GM12878 (cell line): Measurements from ENCODE around the gene MSH3. TPM values are rescaled to one million over a fixed set of nuclear protein-coding genes. Genes with fewer than 3 reads are reported as not detected.

Experiments used
- ATAC-seq: fragments of 200-7000 bp; cut with Tn5 transposase; 3 replicates; pipeline ENCODE4 v1.9.1; 2020; ENCODE audit warnings: mild to moderate bottlenecking, moderate library complexity
- BruUV-seq: library from RNA; stranded (reverse); fragments of 400-500 nt; replicated peaks from 2 replicates; lab custom pipeline; 2021; lab: Mats Ljungman, UMichigan
- CTCF ChIA-PET: fragments of 300-600 bp; sonication (Branson Sonifier 250); formaldehyde crosslinking; extraction: SDS; loops from one replicate; lab custom pipeline; 2021; ENCODE audit warnings: inconsistent platforms; lab: Yijun Ruan, JAX
- POLR2A ChIA-PET: fragments of 350-600 bp; formaldehyde crosslinking; extraction: SDS; loops from one replicate; lab custom pipeline; 2021; ENCODE audit warnings: inconsistent platforms; lab: Charles Lee
- RAD21 ChIA-PET: fragments of 300-600 bp; sonication (Branson Sonifier 250); formaldehyde crosslinking; loops from one replicate; lab custom pipeline; 2023; ENCODE audit warnings: antibody characterized with exemption; ENCODE audit not compliant: unreplicated experiment; lab: Charles Lee
- SMC1A ChIA-PET: fragments of 300-600 bp; sonication (Branson Sonifier 250); formaldehyde crosslinking; loops from one replicate; lab custom pipeline; 2023; ENCODE audit not compliant: unreplicated experiment, uncharacterized antibody; lab: Charles Lee
- DNase-seq: peaks from one replicate; pipeline ENCODE4 v3.0.0-alpha.2; 2011; ENCODE audit warnings: low read depth, low spot score
- FAIRE-seq: peaks from 3 replicates; lab custom pipeline; 2011; peaks lifted over from hg19 to GRCh38; lab: Jason Lieb, UNC
- H2AFZ ChIP-seq: 2 replicates; pipeline ENCODE4 v1.6.0; 2011; ENCODE audit warnings: low read depth, low read length, control low read depth; ENCODE audit not compliant: control insufficient read depth
- H3K27ac ChIP-seq: 2 replicates; pipeline ENCODE4 v1.5.1; 2011; ENCODE audit warnings: control low read depth; ENCODE audit not compliant: control insufficient read depth, insufficient read depth
- H3K27me3 ChIP-seq, 2 experiments: replicated peaks in 1 of 2; 2 replicates each; pipeline versions ENCODE4 v1.6.0 to v1.6.1; 2011; ENCODE audit warnings: low read length in 1 of 2; ENCODE audit not compliant: control insufficient read depth in 2 of 2, insufficient read depth in 2 of 2
- H3K36me3 ChIP-seq, 2 experiments: 2 replicates each; pipeline ENCODE4 v1.5.1; 2011; ENCODE audit warnings: low read length in 1 of 2; ENCODE audit not compliant: control insufficient read depth in 2 of 2, insufficient read depth in 2 of 2
- H3K4me1 ChIP-seq: 2 replicates; pipeline ENCODE4 v1.6.1; 2011; ENCODE audit warnings: mild to moderate bottlenecking, low read length, moderate library complexity, mixed read lengths; ENCODE audit not compliant: control insufficient read depth, insufficient read depth
- H3K4me2 ChIP-seq: 2 replicates; pipeline ENCODE4 v1.6.0; 2011; ENCODE audit warnings: control low read depth; ENCODE audit not compliant: control insufficient read depth, insufficient read depth
- H3K4me3 ChIP-seq: fragments of 200-600 bp; sonication (generic); 2 replicates; pipeline ENCODE4 v1.5.1; 2016
- H3K79me2 ChIP-seq: 2 replicates; pipeline ENCODE4 v1.6.0; 2011; ENCODE audit warnings: low read length; ENCODE audit not compliant: control insufficient read depth, insufficient read depth
- H3K9ac ChIP-seq: 2 replicates; pipeline ENCODE4 v1.8.0; 2011; ENCODE audit warnings: low read length, control low read depth, mixed read lengths; ENCODE audit not compliant: control insufficient read depth, insufficient read depth
- H3K9me3 ChIP-seq: replicated peaks from 3 replicates; pipeline ENCODE4 v1.5.1; 2011; ENCODE audit warnings: mild to moderate bottlenecking, low read length; ENCODE audit not compliant: control insufficient read depth, insufficient read depth
- H4K20me1 ChIP-seq: 2 replicates; pipeline ENCODE4 v1.6.0; 2011; ENCODE audit not compliant: control insufficient read depth, insufficient read depth
- EZH2 ChIP-seq: IDR thresholded peaks from 2 replicates; pipeline ENCODE4 v1.6.1; 2012; ENCODE audit warnings: low read depth, mild to moderate bottlenecking, control low read depth, inconsistent platforms, low read length, borderline replicate concordance; ENCODE audit not compliant: control insufficient read depth
- NR2C2 ChIP-seq: IDR thresholded peaks from 2 replicates; pipeline ENCODE4 v1.6.1; 2011; ENCODE audit warnings: borderline replicate concordance, low read depth; ENCODE audit not compliant: control insufficient read depth, insufficient read length
- SPI1 ChIP-seq: IDR thresholded peaks from 2 replicates; pipeline ENCODE4 v1.6.1; 2011; ENCODE audit warnings: low read depth, mild to moderate bottlenecking, low read length, moderate library complexity, borderline replicate concordance; ENCODE audit not compliant: insufficient read depth
- WGBS: methylation state at CpG from one replicate; pipeline ENCODE4 v1.1.6; 2016; ENCODE audit warnings: low lambda C conversion rate; ENCODE audit not compliant: insufficient replicate concordance, insufficient coverage; ENCODE audit errors: missing lambda C conversion rate; 5-methylcytosine and 5-hydroxymethylcytosine counted together
- in situ Hi-C: fragments of 300-500 bp; cut with MboI; formaldehyde crosslinking; loops from 9 replicates; pipeline ENCODE4 v1.14.3; 2018; ENCODE audit warnings: mixed read lengths
- intact Hi-C: fragments of 100-400 bp; cut with micrococcal nuclease; formaldehyde crosslinking; loops from one replicate; pipeline ENCODE4 v1.14.2; 2022; ENCODE audit not compliant: unreplicated experiment
- polyA plus RNA-seq, 11 experiments: library from polyadenylated mRNA; depleted of rRNA in 4 of 11; unstranded in 6 of 11; stranded (reverse) in 5 of 11; fragments of >200 nt; fragmentation: Nextera tagmentation in 4 of 11; fragmentation: Illumina TruSeq in 1 of 11; extraction: Ambion mirVana in 4 of 11; extraction: Trizol in 1 of 11; gene quantifications; 1 replicate in 1 of 11; 2 replicates in 10 of 11; pipeline versions ENCODE4 v1.2.1 to v1.2.3, GENCODE V29; 2011 to 2016; ENCODE audit warnings: inconsistent platforms in 2 of 11, missing spikeins in 2 of 11, low read depth in 1 of 11
- total RNA-seq, 4 experiments: library from RNA; depleted of rRNA in 3 of 4; stranded (reverse); fragments of >200 nt in 3 of 4; fragmentation: Illumina TruSeq in 1 of 4; extraction: Trizol in 1 of 4; gene quantifications; 2 replicates each; pipeline versions ENCODE4 v1.2.1 to v1.2.3, GENCODE V29; 2013 to 2021
- TF ChIP-seq, protein P1 (sequence below): fragments of 450-650 bp; IDR thresholded peaks from 2 replicates; pipeline ENCODE4 v1.6.1; 2017; ENCODE audit warnings: low read depth, mild to moderate bottlenecking, moderate library complexity

The MSH3 gene
- total and polyA plus RNA-seq, 10 of the 15 experiments (the other 5 are each of a cell fraction or from before 2014, with no cell fraction given): 4.7 to 17.5 (median 12.2) TPM

DNA sequence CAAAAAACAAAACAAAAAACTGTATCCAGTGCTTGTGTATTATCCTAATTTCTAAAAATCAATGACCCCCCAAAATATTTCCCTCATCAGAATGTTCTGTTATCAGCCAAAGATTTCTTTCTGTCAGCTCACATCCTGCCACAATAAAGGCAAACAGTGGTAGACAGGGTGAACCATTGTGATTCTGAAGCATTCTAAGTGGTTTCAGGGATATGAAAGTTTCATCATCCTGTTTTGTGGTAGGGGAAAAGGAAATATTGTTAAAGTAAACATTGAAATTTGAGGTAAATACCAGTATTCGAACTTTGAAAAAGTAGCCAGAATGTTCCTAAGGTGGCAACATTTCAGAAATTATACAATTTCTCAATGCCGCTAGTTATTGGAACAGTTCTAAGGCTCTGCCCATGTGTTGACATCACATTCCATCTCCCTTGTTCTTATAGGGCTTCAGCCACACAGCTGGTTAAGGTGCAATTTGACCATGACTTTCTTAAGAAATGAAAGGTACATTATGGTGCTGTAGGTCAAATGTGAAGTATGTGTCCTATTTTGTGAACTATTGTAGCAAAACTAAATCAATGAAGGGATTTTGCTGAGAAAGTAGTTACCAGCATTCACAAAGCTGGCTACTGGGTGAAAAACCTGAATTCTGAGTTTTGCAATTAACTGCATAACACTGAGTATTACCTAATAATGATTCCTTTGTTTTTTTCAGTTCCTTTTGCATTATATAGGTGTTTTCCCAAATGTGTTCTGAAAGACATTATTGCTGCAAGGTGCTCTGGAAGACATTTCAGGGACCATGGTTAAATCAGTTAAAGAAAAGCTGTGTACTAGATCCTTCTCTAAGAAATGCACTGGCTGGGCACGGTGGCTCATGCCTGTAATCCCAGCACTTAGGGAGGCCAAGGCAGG is 198.1 kb downstream of the MSH3 start:
- ChIA-PET SMC1A (interaction anchor here (0.6 to 1.3 kb wide), 3 partner anchors 16 to 152 kb away, joined by 3 read pairs; no protein-coding TSS in a partner anchor), RAD21 (no interaction called here), CTCF (no interaction called here), POLR2A (no interaction called here)
- intact Hi-C loops: no loop called here
- Histone ChIP-seq H4K20me1 (no peaks in the 10 kb centered on the region), H3K27me3 (no peaks in the 10 kb centered on the region), H2AFZ (no peak overlapping the region), H3K79me2 (no peaks in the 10 kb centered on the region), H3K36me3 (peaks cover 2 to 11% of the 10 kb centered on the region in 2 experiments; a peak in 3 of 4 replicates), H3K9me3 (peaks cover 9% of the 10 kb centered on the region), H3K4me1 (no peaks in the 10 kb centered on the region; the same call in 1 of the 2 replicates), H3K4me3 (no peak overlapping the region), H3K27ac (no peak overlapping the region), H3K4me2 (no peak overlapping the region), H3K9ac (no peak overlapping the region)
- TF ChIP-seq EZH2: no peak
- TF ChIP-seq, protein P1, sequence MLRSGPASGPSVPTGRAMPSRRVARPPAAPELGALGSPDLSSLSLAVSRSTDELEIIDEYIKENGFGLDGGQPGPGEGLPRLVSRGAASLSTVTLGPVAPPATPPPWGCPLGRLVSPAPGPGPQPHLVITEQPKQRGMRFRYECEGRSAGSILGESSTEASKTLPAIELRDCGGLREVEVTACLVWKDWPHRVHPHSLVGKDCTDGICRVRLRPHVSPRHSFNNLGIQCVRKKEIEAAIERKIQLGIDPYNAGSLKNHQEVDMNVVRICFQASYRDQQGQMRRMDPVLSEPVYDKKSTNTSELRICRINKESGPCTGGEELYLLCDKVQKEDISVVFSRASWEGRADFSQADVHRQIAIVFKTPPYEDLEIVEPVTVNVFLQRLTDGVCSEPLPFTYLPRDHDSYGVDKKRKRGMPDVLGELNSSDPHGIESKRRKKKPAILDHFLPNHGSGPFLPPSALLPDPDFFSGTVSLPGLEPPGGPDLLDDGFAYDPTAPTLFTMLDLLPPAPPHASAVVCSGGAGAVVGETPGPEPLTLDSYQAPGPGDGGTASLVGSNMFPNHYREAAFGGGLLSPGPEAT: peak; percentile 39; the same call in 1 of the 2 replicates
- TF ChIP-seq NR2C2: no peak
- 0 out of 2 replicates have a peak, but pooled peaks have one; percentile 45 for TF ChIP-seq SPI1
- FAIRE-seq (no peak), DNase-seq (no peak), ATAC-seq (peak; percentile 60)
- no TSS peak for BruUV-seq
- 96% methylated on average over 3 of the region's 3 CpGs for WGBS
- in situ Hi-C loops: no loop called here
